ENCODE measurements around the gene RIN3. TPM values are rescaled to one million over a fixed set of nuclear protein-coding genes. Genes with fewer than 3 reads are reported as not detected.

RIN3 gene
- total and polyA plus RNA-seq, 2 of the 4 experiments (the other 2 are of a cell fraction): 2.5 to 11.1 TPM

- no peaks in the 10 kb centered on the region for H3K9me3 ChIP-seq (ENCODE audit: control insufficient read depth, insufficient read depth, low read length)
- no peak for TF ChIP-seq ELK1 (IDR thresholded peaks at IDR 0.05; ENCODE audit: borderline replicate concordance, low read depth, low read length)
- TF ChIP-seq MAFK (IDR thresholded peaks at IDR 0.05; ENCODE audit: low read depth, low read length): no peak
- no peak for TF ChIP-seq MAZ (IDR thresholded peaks at IDR 0.05; ENCODE audit: borderline replicate concordance, low read depth, low read length)
- no peak for TF ChIP-seq BHLHE40 (IDR thresholded peaks at IDR 0.05; ENCODE audit: low read depth, low read length)
- TF ChIP-seq USF2 (IDR thresholded peaks at IDR 0.05; ENCODE audit: low read depth, low read length): no peak
- no peak for TF ChIP-seq POLR2A (IDR thresholded peaks at IDR 0.05; ENCODE audit: low read depth, low read length)
- no peak for TF ChIP-seq CTCF (conservative IDR thresholded peaks at IDR 0.05; ENCODE audit: low read depth, low read length)
- no peak for TF ChIP-seq NFE2L2 (IDR thresholded peaks at IDR 0.05; ENCODE audit: low read depth, low read length)
- no peak for TF ChIP-seq RCOR1 (IDR thresholded peaks at IDR 0.05; ENCODE audit: insufficient replicate concordance, low read length)
- no peak for TF ChIP-seq MXI1 (IDR thresholded peaks at IDR 0.05; ENCODE audit: borderline replicate concordance, low read depth, low read length)
- TF ChIP-seq CHD1 (IDR thresholded peaks at IDR 0.05; ENCODE audit: low read depth, low read length): no peak
- no peak for TF ChIP-seq RFX5 (IDR thresholded peaks at IDR 0.05; ENCODE audit: low read depth, low read length)
- WGBS, 2 experiments (ENCODE audit: extremely low coverage in 2 of 2, insufficient read length in 1 of 2): no CpG with 5 or more reads among the region's 14 CpGs
- no peak for DNase-seq
- ATAC-seq (ENCODE audit: low read depth): no peak
- POLR2A ChIA-PET (ENCODE audit: unreplicated experiment): no interaction called here
- 0 out of 2 replicates have a peak overlapping the region, but pooled peaks have one; percentile 26 for H2AK5ac ChIP-seq (ENCODE audit: low read depth, low read length)
- no peak overlapping the region for H4K91ac ChIP-seq (ENCODE audit: insufficient read depth, low read depth, low read length)
- no peak overlapping the region for H3K56ac ChIP-seq (ENCODE audit: extremely low read depth, insufficient read depth, low read length)
- H2AK9ac ChIP-seq (replicated peaks; ENCODE audit: low read depth, low read length, poor library complexity): no peak overlapping the region
- no peaks in the 10 kb centered on the region for H3K79me1 ChIP-seq (ENCODE audit: low read depth in 1 of 2, low read length in 2 of 2)
- H3K4ac ChIP-seq (ENCODE audit: low read depth, low read length): no peak overlapping the region
- no peak overlapping the region for H2BK5ac ChIP-seq (ENCODE audit: low read depth, low read length, poor library complexity, severe bottlenecking)
- H3K4me2 ChIP-seq (ENCODE audit: low read depth, low read length): no peak overlapping the region
- 0 out of 2 replicates have a peak overlapping the region, but pooled peaks have one; percentile 16 for H3K14ac ChIP-seq (replicated peaks; ENCODE audit: low read depth, low read length)
- H2BK20ac ChIP-seq (ENCODE audit: low read depth, low read length): no peak overlapping the region
- no peak overlapping the region for H2BK120ac ChIP-seq (ENCODE audit: low read depth, low read length)
- peaks cover 11% of the 10 kb centered on the region for H3K4me1 ChIP-seq (ENCODE audit: control insufficient read depth, insufficient read depth, low read length)
- no peaks in the 10 kb centered on the region for H3K36me3 ChIP-seq (ENCODE audit: control insufficient read depth, insufficient read depth, low read length)
- H4K20me1 ChIP-seq (ENCODE audit: insufficient read depth, low read length): no peaks in the 10 kb centered on the region
- H2BK15ac ChIP-seq (ENCODE audit: low read depth, low read length): no peak overlapping the region
- no TSS peak for BruUV-seq (replicated peaks)
- no peaks in the 10 kb centered on the region for H3K27me3 ChIP-seq (ENCODE audit: control insufficient read depth, insufficient read depth, low read length)
- H3K9ac ChIP-seq (ENCODE audit: low read depth, low read length): no peak overlapping the region
- H4K8ac ChIP-seq (ENCODE audit: low read depth in 2 of 2, low read length in 2 of 2): no peak overlapping the region
- no peak overlapping the region for H3K23ac ChIP-seq (ENCODE audit: low read depth, low read length)
- CTCF ChIA-PET: no interaction called here
- in situ Hi-C loops (cut with MboI; ENCODE audit: low sequenced_read_pairs) (no loop called here), dilution Hi-C loops (cut with HindIII; ENCODE audit: low sequenced_read_pairs, unreplicated experiment) (no loop called here), intact Hi-C loops (cut with micrococcal nuclease) (no loop called here)
- no peak overlapping the region for H3K4me3 ChIP-seq (ENCODE audit: insufficient read depth, low read depth, low read length)
- H2AFZ ChIP-seq (replicated peaks; ENCODE audit: low read length, poor library complexity): no peak overlapping the region
- no peak overlapping the region for H3K27ac ChIP-seq (ENCODE audit: insufficient read depth, low read length)
- H3K18ac ChIP-seq (ENCODE audit: low read depth, low read length): no peak overlapping the region
- no peak overlapping the region for H4K5ac ChIP-seq (ENCODE audit: low read depth, low read length)
- no peaks in the 10 kb centered on the region; the same call in 1 of the 2 replicates for H3K9me1 ChIP-seq (ENCODE audit: insufficient read depth, low read length)
Observed at GRCh38 chr14:92475451-92476187, 38.0 kb upstream of the RIN3 start.
